ENCODE measurements around the gene DHRSX.
"Not testable (repeated sequence)": the region's sequence is repeated elsewhere in the genome, so short reads cannot be mapped to it uniquely, and the experiment has no call there.

DHRSX gene

GRCh38 chrX:2513121-2513664, 12.4 kb upstream of the DHRSX start:
- TF ChIP-seq FOXP2 (optimal IDR thresholded peaks at IDR 0.05; ENCODE audit: control extremely low read depth, extremely low read length, insufficient read depth) (no peak), EZH2 (IDR thresholded peaks at IDR 0.05) (no peak), POLR2AphosphoS5 (IDR thresholded peaks at IDR 0.05; ENCODE audit: borderline replicate concordance, low read depth, low read length) (no peak)
- no peak overlapping the region for H3K9ac ChIP-seq (ENCODE audit: insufficient read length)

DNA sequence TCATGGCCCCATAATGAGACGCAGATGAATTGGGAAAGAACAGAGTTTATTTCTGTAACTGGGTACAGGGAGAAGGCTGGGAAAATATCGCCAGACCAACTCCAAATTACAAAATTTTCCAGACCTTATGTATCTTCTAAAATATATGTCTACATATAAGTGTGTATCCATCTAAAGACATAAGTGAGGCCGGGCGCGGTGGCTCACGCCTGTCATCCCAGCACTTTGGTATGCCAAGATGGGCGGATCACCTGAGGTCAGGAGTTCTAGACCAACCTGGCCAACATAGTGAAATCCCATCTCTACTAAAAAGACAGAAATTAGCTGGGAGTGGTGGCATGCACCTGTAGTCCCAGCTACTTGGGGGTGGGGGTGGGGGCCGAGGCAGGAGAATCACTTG, 11.7 kb upstream of the DHRSX start:
- DNase-seq (ENCODE audit: low read depth, low spot score): no peak
- Histone ChIP-seq H3K9ac (ENCODE audit: insufficient read length) (no peak overlapping the region), H3K4me3 (no peak overlapping the region), H3K36me3 (ENCODE audit: insufficient read depth, low read length) (no peaks in the 10 kb centered on the region), H3K9me3 (ENCODE audit: low read depth, low read length) (no peaks in the 10 kb centered on the region), H3K27ac (no peak overlapping the region)
- TF ChIP-seq POLR2AphosphoS5 (IDR thresholded peaks at IDR 0.05; ENCODE audit: borderline replicate concordance, low read depth, low read length) (no peak), FOXP2 (optimal IDR thresholded peaks at IDR 0.05; ENCODE audit: control extremely low read depth, extremely low read length, insufficient read depth) (no peak), EZH2 (IDR thresholded peaks at IDR 0.05) (no peak)

More at GRCh38 chrX:2513121-2513664, 12.4 kb upstream of the DHRSX start:
- DNase-seq (ENCODE audit: low read depth, low spot score): no peak
- no peak overlapping the region for H3K27ac ChIP-seq
- no peaks in the 10 kb centered on the region for H3K9me3 ChIP-seq (ENCODE audit: low read depth, low read length)
- H3K36me3 ChIP-seq (ENCODE audit: insufficient read depth, low read length): no peaks in the 10 kb centered on the region
- H3K4me3 ChIP-seq: no peak overlapping the region

DNA sequence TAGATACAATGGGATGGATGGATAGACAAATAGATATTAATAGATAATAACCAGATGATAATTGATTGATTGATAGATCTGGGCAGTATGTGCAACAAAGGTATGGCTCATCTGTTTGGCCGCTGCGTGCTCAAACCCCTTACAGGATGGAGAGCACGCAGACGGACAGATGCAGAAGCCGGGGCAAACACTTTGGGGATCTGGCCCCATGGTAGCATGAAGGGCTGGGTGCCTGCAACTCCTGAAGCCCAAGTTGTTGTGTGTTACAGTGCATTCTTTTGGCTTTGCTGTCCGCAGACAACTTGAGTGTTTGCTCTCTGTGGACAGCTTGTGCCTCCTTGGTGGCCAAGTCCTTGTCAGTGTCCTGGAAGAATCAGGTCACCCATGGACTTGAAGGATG, 10.6 kb upstream of the DHRSX start:
- Histone ChIP-seq H3K9me3 (ENCODE audit: low read depth, low read length) (no peaks in the 10 kb centered on the region), H3K4me3 (no peak overlapping the region), H3K36me3 (ENCODE audit: insufficient read depth, low read length) (no peaks in the 10 kb centered on the region), H3K27ac (no peak overlapping the region), H3K9ac (ENCODE audit: insufficient read length) (no peak overlapping the region)
- TF ChIP-seq EZH2 (IDR thresholded peaks at IDR 0.05): no peak
- no peak for TF ChIP-seq FOXP2 (optimal IDR thresholded peaks at IDR 0.05; ENCODE audit: control extremely low read depth, extremely low read length, insufficient read depth)
- DNase-seq (ENCODE audit: low read depth, low spot score): no peak

DNA sequence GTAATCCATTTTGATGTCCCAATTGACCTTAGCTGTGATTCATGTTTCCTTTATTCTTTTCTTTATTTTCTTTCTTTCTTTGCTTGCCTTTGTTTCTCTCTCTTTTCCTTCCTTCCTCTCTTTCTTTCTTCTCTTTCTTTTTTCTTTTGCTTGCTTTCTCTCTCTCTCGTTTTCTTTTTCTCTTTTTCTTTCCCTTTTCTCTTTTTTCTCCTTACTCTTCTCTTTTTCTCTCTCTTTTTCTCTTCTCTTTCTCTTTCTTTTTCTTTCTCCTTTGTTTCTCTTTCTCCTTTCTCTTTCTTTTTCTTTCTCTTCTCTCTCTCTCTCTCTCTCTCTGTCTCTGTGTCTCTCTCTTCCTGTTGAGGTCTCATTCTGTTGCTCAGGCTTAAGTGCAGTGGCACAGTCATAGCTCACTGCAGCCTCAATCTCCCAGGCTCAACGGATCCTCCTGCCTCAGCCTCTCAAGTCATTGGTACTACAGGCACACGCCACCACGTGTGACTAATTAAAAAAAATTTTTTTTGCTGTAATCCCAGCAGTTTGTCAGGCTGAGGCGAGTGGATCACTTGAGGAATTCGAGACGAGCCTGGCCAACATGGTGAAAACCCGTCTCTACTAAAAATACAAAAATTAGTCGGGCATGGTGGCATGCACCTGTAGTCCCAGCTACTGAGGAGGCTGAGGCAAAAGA, 8.0 kb upstream of the DHRSX start:
- DNase-seq (ENCODE audit: low read depth, low spot score): no peak
- Histone ChIP-seq H3K36me3 (ENCODE audit: insufficient read depth, low read length) (no peaks in the 10 kb centered on the region), H3K9me3 (ENCODE audit: low read depth, low read length) (no peaks in the 10 kb centered on the region), H3K4me3 (no peak overlapping the region), H3K9ac (ENCODE audit: insufficient read length) (no peak overlapping the region), H3K27ac (no peak overlapping the region)
- no peak for TF ChIP-seq EZH2 (IDR thresholded peaks at IDR 0.05)
- no peak for TF ChIP-seq FOXP2 (optimal IDR thresholded peaks at IDR 0.05; ENCODE audit: control extremely low read depth, extremely low read length, insufficient read depth)
- no peak for TF ChIP-seq POLR2AphosphoS5 (IDR thresholded peaks at IDR 0.05; ENCODE audit: borderline replicate concordance, low read depth, low read length)

GRCh38 chrX:2507904-2508627, 7.3 kb upstream of the DHRSX start:
- no peaks in the 10 kb centered on the region for H3K9me3 ChIP-seq (ENCODE audit: low read depth, low read length)
- TF ChIP-seq POLR2AphosphoS5 (IDR thresholded peaks at IDR 0.05; ENCODE audit: borderline replicate concordance, low read depth, low read length): no peak
- TF ChIP-seq EZH2 (IDR thresholded peaks at IDR 0.05): no peak
- no peak for TF ChIP-seq FOXP2 (optimal IDR thresholded peaks at IDR 0.05; ENCODE audit: control extremely low read depth, extremely low read length, insufficient read depth)
- H3K4me3 ChIP-seq: no peak overlapping the region

GRCh38 chrX:2507196-2507595, 6.4 kb upstream of the DHRSX start:
- Histone ChIP-seq H3K9me3 (ENCODE audit: low read depth, low read length) (no peaks in the 10 kb centered on the region), H3K27ac (no peak overlapping the region), H3K9ac (ENCODE audit: insufficient read length) (no peak overlapping the region), H3K4me3 (no peak overlapping the region), H3K36me3 (ENCODE audit: insufficient read depth, low read length) (no peaks in the 10 kb centered on the region)
- no peak for DNase-seq (ENCODE audit: low read depth, low spot score)
- TF ChIP-seq EZH2 (IDR thresholded peaks at IDR 0.05) (no peak), FOXP2 (optimal IDR thresholded peaks at IDR 0.05; ENCODE audit: control extremely low read depth, extremely low read length, insufficient read depth) (no peak), POLR2AphosphoS5 (IDR thresholded peaks at IDR 0.05; ENCODE audit: borderline replicate concordance, low read depth, low read length) (no peak)

More at GRCh38 chrX:2507904-2508627, 7.3 kb upstream of the DHRSX start:
- Histone ChIP-seq H3K36me3 (ENCODE audit: insufficient read depth, low read length) (no peaks in the 10 kb centered on the region), H3K9ac (ENCODE audit: insufficient read length) (no peak overlapping the region), H3K27ac (no peak overlapping the region)
- DNase-seq (ENCODE audit: low read depth, low spot score): no peak

DNA sequence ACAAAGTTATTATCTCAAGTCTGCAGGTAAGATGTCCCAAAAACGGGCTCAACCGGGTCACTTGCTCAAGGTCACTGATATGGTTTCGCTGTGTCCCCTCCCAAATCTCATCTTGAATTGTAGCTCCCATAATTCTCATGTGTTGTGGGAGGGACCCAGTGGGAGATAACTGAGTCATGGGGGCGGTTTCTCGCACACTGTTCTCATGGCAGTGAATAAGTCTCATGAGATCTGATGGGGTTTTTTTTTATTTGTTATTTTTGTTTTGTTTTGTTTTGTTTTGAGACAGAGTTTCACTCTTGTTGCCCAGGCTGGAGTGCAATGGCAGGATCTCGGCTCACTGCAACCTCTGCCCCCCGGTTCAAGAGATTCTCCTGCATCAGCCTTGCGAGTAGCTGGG, 4.6 kb upstream of the DHRSX start:
- DNase-seq (ENCODE audit: low read depth, low spot score); H3K36me3 ChIP-seq (ENCODE audit: insufficient read depth, low read length): not testable (repeated sequence)

DNA sequence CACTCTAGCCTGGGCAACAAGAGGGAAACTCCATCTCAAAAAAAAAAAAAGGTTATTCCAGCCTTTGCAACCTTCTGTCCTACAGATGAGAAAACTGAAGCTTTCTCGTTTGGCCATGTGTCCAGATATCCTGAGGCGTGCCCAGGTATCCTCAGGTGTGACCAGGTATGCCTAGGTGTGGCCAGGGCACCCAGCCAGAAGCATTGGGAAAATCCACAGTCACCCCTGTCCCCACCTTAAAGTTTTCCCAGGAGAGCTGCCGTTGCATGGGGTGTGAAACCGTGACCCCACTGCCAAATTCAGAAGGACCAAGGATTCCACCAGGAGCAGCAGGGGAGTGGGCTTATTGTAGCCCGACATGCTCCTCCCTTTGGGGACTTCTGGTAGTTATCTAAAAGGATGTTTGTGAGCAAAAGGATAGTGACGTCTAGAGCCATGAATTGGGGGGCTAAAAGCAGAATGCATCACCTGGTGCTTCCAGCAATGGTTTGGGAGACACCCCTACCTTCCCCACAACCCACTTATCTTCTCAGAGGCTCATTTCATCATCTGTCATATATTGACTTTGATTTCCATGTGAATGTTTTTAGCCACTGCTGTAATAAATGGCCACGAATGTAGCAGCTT, 4.0 kb upstream of the DHRSX start:
- H3K9me3 ChIP-seq (ENCODE audit: low read depth, low read length): no peaks in the 10 kb centered on the region
- no peak overlapping the region for H3K9ac ChIP-seq (ENCODE audit: insufficient read length)
- H3K36me3 ChIP-seq (ENCODE audit: insufficient read depth, low read length): no peaks in the 10 kb centered on the region
- no peak overlapping the region for H3K27ac ChIP-seq
- DNase-seq (ENCODE audit: low read depth, low spot score): no peak
- no peak overlapping the region for H3K4me3 ChIP-seq
- TF ChIP-seq POLR2AphosphoS5 (IDR thresholded peaks at IDR 0.05; ENCODE audit: borderline replicate concordance, low read depth, low read length) (no peak), FOXP2 (optimal IDR thresholded peaks at IDR 0.05; ENCODE audit: control extremely low read depth, extremely low read length, insufficient read depth) (no peak), EZH2 (IDR thresholded peaks at IDR 0.05) (no peak)

More for the DNA sequence above, 4.6 kb upstream of the DHRSX start:
- not testable (repeated sequence) for H3K9ac ChIP-seq (ENCODE audit: insufficient read length); H3K4me3 ChIP-seq; H3K27ac ChIP-seq; H3K9me3 ChIP-seq (ENCODE audit: low read depth, low read length)

Data from SK-N-MC (cell line).